HG02840 (cell line): ENCODE results near the gene MAF.

Experiments
- ATAC-seq: cut with Tn5 transposase; IDR thresholded peaks from one replicate; pipeline ENCODE4 v1.9.1; 2021; ENCODE audit warnings: mild to moderate bottlenecking, moderate library complexity, moderate number of reproducible peaks; ENCODE audit not compliant: unreplicated experiment, low FRiP score

Gene MAF

GRCh38 chr16:79554912-79555311 is 45.6 kb downstream of the MAF start:
- ATAC-seq = no peak

- no peak for ATAC-seq
Measured at GRCh38 chr16:79550373-79550772, 50.2 kb downstream of the MAF start.

GRCh38 chr16:79547085-79547484 is 53.5 kb downstream of the MAF start:
- no peak for ATAC-seq
